ENCODE data around the gene DUSP16.
"Not testable (repeated sequence)": the region's sequence is repeated elsewhere in the genome, so short reads cannot be mapped to it uniquely, and the experiment has no call there.

DUSP16 gene

GRCh38 chr12:12498210-12498609, 64.5 kb downstream of the DUSP16 start:
- DNase-seq (ENCODE audit: low read depth) = no peak

- no peak for DNase-seq (ENCODE audit: low read depth)
These were observed 67.1 kb downstream of the DUSP16 start for GRCh38 chr12:12495536-12495935.

- DNase-seq (ENCODE audit: low read depth) = no peak
These were observed 70.1 kb downstream of the DUSP16 start for GRCh38 chr12:12492547-12492946.

GRCh38 chr12:12491606-12492005, 71.1 kb downstream of the DUSP16 start:
- DNase-seq (ENCODE audit: low read depth) = no peak

GRCh38 chr12:12488823-12489550, 73.7 kb downstream of the DUSP16 start:
- no peak for DNase-seq (ENCODE audit: low read depth)

GRCh38 chr12:12488296-12488695, 74.4 kb downstream of the DUSP16 start:
- DNase-seq (ENCODE audit: low read depth) = no peak

GRCh38 chr12:12487490-12487889, 75.2 kb downstream of the DUSP16 start:
- no peak for DNase-seq (ENCODE audit: low read depth)

- no peak for DNase-seq (ENCODE audit: low read depth)
These were observed 75.9 kb downstream of the DUSP16 start for GRCh38 chr12:12486661-12487240.

- DNase-seq (ENCODE audit: low read depth) = no peak
These were observed 79.2 kb downstream of the DUSP16 start for GRCh38 chr12:12483438-12483837.

- no peak for DNase-seq (ENCODE audit: low read depth)
These were observed 79.7 kb downstream of the DUSP16 start for GRCh38 chr12:12482959-12483358.

GRCh38 chr12:12482150-12482761, 80.4 kb downstream of the DUSP16 start:
- DNase-seq (ENCODE audit: low read depth) = no peak

- DNase-seq (ENCODE audit: low read depth) = no peak
These were observed 81.0 kb downstream of the DUSP16 start for GRCh38 chr12:12481631-12482030.

- no peak for DNase-seq (ENCODE audit: low read depth)
These were observed 82.6 kb downstream of the DUSP16 start for GRCh38 chr12:12480074-12480473.

- DNase-seq (ENCODE audit: low read depth) = no peak
These were observed 85.2 kb downstream of the DUSP16 start for GRCh38 chr12:12477532-12477890.

- DNase-seq (ENCODE audit: low read depth) = no peak
These were observed 85.7 kb downstream of the DUSP16 start for GRCh38 chr12:12476857-12477531.

GRCh38 chr12:12474931-12475795, 87.5 kb downstream of the DUSP16 start:
- no peak for DNase-seq (ENCODE audit: low read depth)

- no peak for DNase-seq (ENCODE audit: low read depth)
These were observed 88.2 kb downstream of the DUSP16 start for GRCh38 chr12:12474471-12474928.

GRCh38 chr12:12473223-12473622, 89.4 kb downstream of the DUSP16 start:
- no peak for DNase-seq (ENCODE audit: low read depth)

GRCh38 chr12:12471982-12472961, 90.4 kb downstream of the DUSP16 start:
- DNase-seq (ENCODE audit: low read depth) = not testable (repeated sequence)

GRCh38 chr12:12470751-12471306, 91.8 kb downstream of the DUSP16 start:
- no peak for DNase-seq (ENCODE audit: low read depth)
